MM.1S (cell line): ENCODE results near the gene INCA1.
A peak's percentile ranks its signal among the peaks of the same experiment; 100 is the strongest.

ENCODE experiments used
- DNase-seq: peaks from one replicate; pipeline ENCODE4 v3.0.0-alpha.2; 2015
- H2AFZ ChIP-seq: fragments of 300-600 bp; sonication (generic); 2 replicates; pipeline ENCODE4 v1.6.0; 2016; ENCODE audit warnings: antibody characterized with exemption, low read length
- H3F3A ChIP-seq: fragments of 300-600 bp; sonication (generic); 2 replicates; pipeline ENCODE4 v1.6.1; 2016; ENCODE audit warnings: mild to moderate bottlenecking, antibody characterized with exemption, low read length, moderate library complexity, mixed read lengths; ENCODE audit not compliant: insufficient read depth
- H3K27ac ChIP-seq: fragments of 300-600 bp; sonication (generic); 2 replicates; pipeline ENCODE4 v1.5.1; 2016; ENCODE audit warnings: mild to moderate bottlenecking, low read length
- H3K27me3 ChIP-seq: fragments of 300-600 bp; sonication (generic); replicated peaks from 2 replicates; pipeline ENCODE4 v1.6.0; 2016; ENCODE audit warnings: low read length; ENCODE audit not compliant: insufficient read depth
- H3K36me3 ChIP-seq: fragments of 300-600 bp; sonication (generic); replicated peaks from 2 replicates; pipeline ENCODE4 v1.6.1; 2016; ENCODE audit warnings: mild to moderate bottlenecking, low read length, mixed read lengths; ENCODE audit not compliant: insufficient read depth
- H3K4me1 ChIP-seq: fragments of 300-600 bp; sonication (generic); 2 replicates; pipeline ENCODE4 v1.6.1; 2016; ENCODE audit warnings: low read length, mixed read lengths
- H3K4me2 ChIP-seq: fragments of 300-600 bp; sonication (generic); 2 replicates; pipeline ENCODE4 v1.6.0; 2016; ENCODE audit warnings: low read depth, low read length
- H3K4me3 ChIP-seq: fragments of 300-600 bp; sonication (generic); 2 replicates; pipeline ENCODE4 v1.5.1; 2016; ENCODE audit warnings: low read length, mixed read lengths
- H3K79me2 ChIP-seq: fragments of 300-600 bp; sonication (generic); 2 replicates; pipeline ENCODE4 v1.6.1; 2016; ENCODE audit warnings: mixed run types, low read length, mixed read lengths
- H3K9ac ChIP-seq: fragments of 300-600 bp; sonication (generic); 2 replicates; pipeline ENCODE4 v1.6.1; 2016; ENCODE audit warnings: low read length, mixed read lengths
- H3K9me2 ChIP-seq: fragments of 300-600 bp; sonication (generic); replicated peaks from 2 replicates; pipeline ENCODE4 v1.6.1; 2016; ENCODE audit warnings: mild to moderate bottlenecking, low read length, mixed read lengths; ENCODE audit not compliant: insufficient read depth
- H3K9me3 ChIP-seq: fragments of 300-600 bp; sonication (generic); replicated peaks from 2 replicates; pipeline ENCODE4 v1.6.1; 2016; ENCODE audit warnings: mild to moderate bottlenecking, low read length, mixed read lengths; ENCODE audit not compliant: insufficient read depth
- H4K20me1 ChIP-seq: fragments of 300-600 bp; sonication (generic); 2 replicates; pipeline ENCODE4 v1.6.1; 2016; ENCODE audit warnings: mild to moderate bottlenecking, low read length, moderate library complexity, mixed read lengths; ENCODE audit not compliant: insufficient read depth
- CTCF ChIP-seq: fragments of 300-600 bp; sonication (generic); IDR thresholded peaks from 2 replicates; pipeline ENCODE4 v1.5.1; 2016; ENCODE audit warnings: antibody characterized with exemption, low read length, mixed read lengths
- EZH2 ChIP-seq: fragments of 300-600 bp; sonication (generic); optimal IDR thresholded peaks from 2 replicates; pipeline ENCODE3; 2017; ENCODE audit warnings: low read depth, mild to moderate bottlenecking, antibody characterized with exemption, low read length, mixed read lengths
- EZH2phosphoT487 ChIP-seq: fragments of 300-600 bp; sonication (generic); IDR thresholded peaks from 2 replicates; pipeline ENCODE4 v1.6.1; 2018; ENCODE audit warnings: antibody characterized with exemption, low read length

The INCA1 gene

GRCh38 chr17:4944554-4945175 lies 52.7 kb downstream of the INCA1 start:
- Histone ChIP-seq H3K9ac (no peak overlapping the region; the same call in 1 of the 2 replicates), H3F3A (peaks cover 80% of the 10 kb centered on the region), H3K9me3 (no peaks in the 10 kb centered on the region), H2AFZ (no peak overlapping the region), H3K4me2 (peak overlapping the region; percentile 95; the same call in 1 of the 2 replicates), H3K27me3 (no peaks in the 10 kb centered on the region), H3K36me3 (no peaks in the 10 kb centered on the region), H3K4me3 (no peak overlapping the region), H3K79me2 (peaks cover 81% of the 10 kb centered on the region), H4K20me1 (peaks cover 28% of the 10 kb centered on the region), H3K9me2 (no peaks in the 10 kb centered on the region), H3K4me1 (peaks cover 35% of the 10 kb centered on the region), H3K27ac (peak overlapping the region; percentile 55; the same call in 1 of the 2 replicates)
- no peak for TF ChIP-seq CTCF
- DNase-seq: no peak

- H3K27me3 ChIP-seq: no peaks in the 10 kb centered on the region
- no peak overlapping the region for H2AFZ ChIP-seq
- peaks cover 35% of the 10 kb centered on the region for H3K4me1 ChIP-seq
- no peak for TF ChIP-seq EZH2
- peaks cover 86% of the 10 kb centered on the region for H3K79me2 ChIP-seq
- peaks cover 28% of the 10 kb centered on the region for H4K20me1 ChIP-seq
- no peaks in the 10 kb centered on the region for H3K36me3 ChIP-seq
- H3K9me2 ChIP-seq: no peaks in the 10 kb centered on the region
- H3K9ac ChIP-seq: no peak overlapping the region
- H3K9me3 ChIP-seq: no peaks in the 10 kb centered on the region
- peak overlapping the region; percentile 95; the same call in 1 of the 2 replicates for H3K4me2 ChIP-seq
- no peak for DNase-seq
- H3F3A ChIP-seq: peaks cover 79% of the 10 kb centered on the region
- H3K27ac ChIP-seq: peak overlapping the region; percentile 55; the same call in 1 of the 2 replicates
- no peak overlapping the region for H3K4me3 ChIP-seq
These were observed 53.2 kb downstream of the INCA1 start for GRCh38 chr17:4944163-4944553.

- Histone ChIP-seq H2AFZ (no peak overlapping the region), H3K9me2 (no peaks in the 10 kb centered on the region), H3K27ac (no peak overlapping the region), H3K27me3 (no peaks in the 10 kb centered on the region), H4K20me1 (peaks cover 28% of the 10 kb centered on the region), H3K9ac (no peak overlapping the region), H3K4me2 (no peak overlapping the region), H3K4me3 (no peak overlapping the region), H3K9me3 (no peaks in the 10 kb centered on the region), H3K79me2 (peaks cover 95% of the 10 kb centered on the region), H3F3A (peaks cover 68% of the 10 kb centered on the region), H3K36me3 (no peaks in the 10 kb centered on the region), H3K4me1 (peaks cover 44% of the 10 kb centered on the region)
- TF ChIP-seq EZH2phosphoT487 (no peak), EZH2 (no peak), CTCF (no peak)
- no peak for DNase-seq
These were observed 54.4 kb downstream of the INCA1 start for GRCh38 chr17:4942760-4943508.

- Histone ChIP-seq H3K4me2 (peak overlapping the region; percentile 96), H3K4me1 (peaks cover 40% of the 10 kb centered on the region), H3K27me3 (no peaks in the 10 kb centered on the region), H3K4me3 (peak overlapping the region; percentile 78), H3K9me3 (no peaks in the 10 kb centered on the region), H3K36me3 (no peaks in the 10 kb centered on the region), H3K27ac (peak overlapping the region; percentile 91; the same call in 1 of the 2 replicates), H2AFZ (no peak overlapping the region), H3K9ac (peak overlapping the region; percentile 95), H3K9me2 (no peaks in the 10 kb centered on the region), H3K79me2 (peaks cover 85% of the 10 kb centered on the region), H3F3A (peaks cover 55% of the 10 kb centered on the region), H4K20me1 (peaks cover 18% of the 10 kb centered on the region)
- no peak for TF ChIP-seq EZH2phosphoT487
- no peak for TF ChIP-seq CTCF
- TF ChIP-seq EZH2: no peak
- DNase-seq: no peak
These were observed 56.1 kb downstream of the INCA1 start for GRCh38 chr17:4941319-4941610.
